GM12864 (cell line): ENCODE data around the gene SNRPE.

Source experiments
- DNase-seq: peaks from one replicate; pipeline ENCODE4 v3.0.0-alpha.2; 2011; ENCODE audit warnings: low read depth
- H3K4me3 ChIP-seq: 2 replicates; pipeline ENCODE4 v1.5.1; 2011; ENCODE audit warnings: mild to moderate bottlenecking, low read depth, low read length, control low read depth
- CTCF ChIP-seq: IDR thresholded peaks from 2 replicates; pipeline ENCODE4 v1.5.1; 2011; ENCODE audit warnings: low read depth, mild to moderate bottlenecking, moderate library complexity, low read length, control low read depth, inconsistent platforms; ENCODE audit errors: missing control alignments

The SNRPE gene

DNA sequence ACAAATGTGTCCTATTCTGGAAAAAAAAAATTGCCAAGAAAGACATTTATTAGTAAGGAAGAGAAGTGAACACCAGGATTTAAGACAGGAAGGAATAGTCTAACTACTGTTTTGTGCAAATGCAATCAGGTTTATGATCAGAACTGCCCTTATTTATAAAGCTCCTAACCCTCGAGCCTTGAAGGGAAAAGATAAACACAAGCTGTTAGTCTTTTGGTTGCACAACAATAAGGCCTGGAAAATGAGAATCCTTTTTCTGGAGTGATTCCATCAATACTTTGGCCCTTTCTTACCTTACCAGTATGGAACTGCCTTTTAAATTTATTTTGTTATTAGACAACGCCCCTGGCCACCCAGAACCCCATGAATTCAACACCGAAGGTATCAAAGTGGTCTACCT, 52.9 kb downstream of the SNRPE start:
- no peak overlapping the region for H3K4me3 ChIP-seq
- no peak for DNase-seq
- no peak for TF ChIP-seq CTCF

DNA sequence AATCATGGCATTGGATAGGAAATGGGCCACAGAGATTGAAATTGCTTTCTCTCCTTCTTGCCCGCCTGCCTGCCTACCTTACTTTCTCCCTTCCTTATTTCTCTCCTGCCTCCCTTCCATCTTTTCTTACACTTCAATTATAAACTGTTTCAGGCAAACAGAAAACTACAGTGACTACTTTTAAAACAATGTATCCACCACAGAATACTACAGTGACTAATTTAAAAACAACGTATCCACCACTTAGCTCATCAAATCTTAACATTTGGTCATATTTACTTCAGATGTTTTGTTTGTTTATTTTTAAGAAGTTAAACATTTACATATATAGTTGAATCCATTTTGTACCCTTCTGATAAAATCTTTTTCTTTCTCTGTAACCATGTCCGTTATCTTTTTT, 54.4 kb downstream of the SNRPE start:
- DNase-seq = no peak
- TF ChIP-seq CTCF = no peak

DNA sequence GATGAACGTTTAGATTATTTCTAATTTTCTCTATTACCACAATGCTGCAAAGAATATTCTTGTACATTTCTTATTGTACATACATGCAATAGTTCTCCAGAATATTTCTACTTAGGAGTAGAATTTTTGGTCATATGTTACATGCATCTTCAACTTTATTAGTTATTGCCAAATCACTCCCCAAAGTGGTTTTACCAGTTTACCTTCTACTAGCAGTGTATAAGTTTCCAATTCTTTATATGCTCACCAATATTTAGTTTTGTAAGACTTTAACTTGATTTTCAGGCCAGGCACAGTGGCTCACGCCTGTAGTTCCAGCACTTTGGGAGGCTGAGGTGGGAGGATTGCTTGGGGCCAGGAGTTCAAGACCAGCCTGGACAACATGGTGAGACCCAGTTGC, 55.4 kb downstream of the SNRPE start:
- no peak overlapping the region for H3K4me3 ChIP-seq
- DNase-seq = no peak
- no peak for TF ChIP-seq CTCF

More for the DNA sequence above, 54.4 kb downstream of the SNRPE start:
- no peak overlapping the region for H3K4me3 ChIP-seq
